ENCODE data around the gene STXBP5L.
"Not testable (repeated sequence)": the region's sequence is repeated elsewhere in the genome, so short reads cannot be mapped to it uniquely, and the experiment has no call there.

Gene STXBP5L

DNA sequence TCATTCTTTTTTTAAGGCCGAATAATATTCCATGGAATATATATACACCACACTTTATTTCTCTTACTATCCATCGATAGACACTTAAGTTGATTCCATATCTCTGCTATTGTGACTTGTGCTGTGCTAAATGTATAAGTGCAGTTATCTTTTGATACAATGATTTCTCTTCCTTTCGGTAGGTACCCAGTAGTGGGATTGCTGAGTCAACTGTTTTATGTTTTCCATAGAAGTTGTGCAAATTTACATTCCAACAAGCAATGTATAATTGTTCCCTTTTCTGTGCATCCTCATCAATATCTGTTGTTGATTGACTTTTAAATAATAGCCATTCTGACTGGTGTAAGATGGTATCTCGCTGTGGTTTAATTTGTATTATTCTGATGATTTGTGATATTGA lies 81.0 kb downstream of the STXBP5L start:
- no peak for DNase-seq (ENCODE audit: extremely low read depth in 1 of 2, low read depth in 1 of 2)

DNA sequence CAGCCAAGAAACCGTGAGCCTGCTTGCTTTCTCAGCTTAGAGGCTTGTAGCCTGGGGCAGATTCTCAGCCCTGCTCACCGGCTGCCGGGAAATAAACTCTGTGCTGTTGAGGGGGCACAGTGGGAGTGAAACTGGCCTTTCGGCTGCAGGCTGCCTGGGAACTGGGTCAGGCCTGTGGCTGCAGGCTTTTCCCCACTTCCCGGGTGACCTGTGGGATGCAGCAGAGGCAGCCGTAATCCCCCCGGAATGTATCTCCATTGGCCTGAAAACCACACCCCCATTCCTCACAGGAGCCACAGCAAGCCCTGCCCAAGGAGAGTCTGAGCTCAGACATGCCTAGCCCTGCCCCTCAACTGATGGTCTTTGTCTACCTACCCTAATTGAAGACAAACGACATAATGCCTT lies 110.9 kb downstream of the STXBP5L start:
- no peak for DNase-seq (ENCODE audit: extremely low read depth in 1 of 2, low read depth in 1 of 2)

DNA sequence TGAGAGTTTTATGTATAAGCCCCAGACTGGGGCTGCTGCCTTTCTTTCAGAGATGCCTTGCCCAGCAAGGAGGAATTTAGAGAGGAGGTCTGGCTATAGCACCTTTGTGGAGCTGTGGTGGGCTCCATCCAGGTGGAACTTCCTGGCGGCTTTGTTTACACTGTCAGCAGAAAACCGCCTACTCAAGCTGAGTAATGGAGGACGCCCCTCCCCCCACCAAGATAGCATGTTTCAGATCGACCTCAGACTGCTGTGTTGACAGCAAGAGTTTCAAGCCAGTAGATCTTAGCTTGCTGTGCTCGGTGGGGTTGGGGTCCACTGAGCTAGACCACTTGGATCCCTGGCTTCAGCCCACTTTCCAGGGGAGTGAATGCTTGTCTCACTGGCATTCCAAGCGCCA lies 155.6 kb downstream of the STXBP5L start:
- no peak for DNase-seq (ENCODE audit: extremely low read depth in 1 of 2, low read depth in 1 of 2)

DNA sequence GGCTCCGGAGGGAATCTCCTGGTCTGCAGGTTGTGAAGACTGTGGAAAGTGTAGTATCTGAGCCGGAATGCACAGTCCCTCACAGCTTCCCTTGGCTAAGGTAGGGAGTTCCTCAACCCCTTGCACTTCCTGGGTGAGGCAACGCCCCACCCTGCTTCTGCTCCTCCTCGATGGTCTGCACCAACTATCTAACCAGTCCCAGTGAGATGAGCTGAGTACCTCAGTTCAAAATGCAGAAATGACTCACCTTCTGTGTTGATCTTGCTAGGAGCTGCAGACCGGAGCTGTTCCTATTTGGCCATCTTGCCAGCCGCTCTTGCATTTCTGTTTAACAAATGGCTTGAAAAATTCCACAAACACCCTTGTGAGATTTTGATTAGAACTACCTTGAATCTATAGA lies 156.1 kb downstream of the STXBP5L start:
- no peak for DNase-seq (ENCODE audit: extremely low read depth in 1 of 2, low read depth in 1 of 2)

DNA sequence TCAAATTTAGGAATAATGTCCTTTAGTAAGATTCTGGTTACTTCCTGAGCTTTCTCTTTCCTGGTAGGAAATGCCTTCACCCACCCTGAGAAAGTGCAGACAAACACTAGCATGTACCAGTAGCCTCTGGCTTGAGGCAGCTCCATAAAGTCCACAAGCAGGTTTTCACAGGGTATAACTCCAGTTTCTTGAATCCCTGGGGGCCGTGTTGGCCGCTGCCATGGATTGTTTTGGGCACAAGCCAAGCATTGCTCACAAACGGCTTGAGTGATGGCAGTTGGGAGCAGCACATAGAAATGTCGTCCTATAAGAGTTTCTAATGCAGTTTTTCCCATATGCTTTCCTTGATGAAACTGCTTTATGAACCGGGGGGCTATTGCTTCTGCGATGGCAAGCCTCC lies 164.1 kb downstream of the STXBP5L start:
- no peak for DNase-seq (ENCODE audit: extremely low read depth in 1 of 2, low read depth in 1 of 2)

DNA sequence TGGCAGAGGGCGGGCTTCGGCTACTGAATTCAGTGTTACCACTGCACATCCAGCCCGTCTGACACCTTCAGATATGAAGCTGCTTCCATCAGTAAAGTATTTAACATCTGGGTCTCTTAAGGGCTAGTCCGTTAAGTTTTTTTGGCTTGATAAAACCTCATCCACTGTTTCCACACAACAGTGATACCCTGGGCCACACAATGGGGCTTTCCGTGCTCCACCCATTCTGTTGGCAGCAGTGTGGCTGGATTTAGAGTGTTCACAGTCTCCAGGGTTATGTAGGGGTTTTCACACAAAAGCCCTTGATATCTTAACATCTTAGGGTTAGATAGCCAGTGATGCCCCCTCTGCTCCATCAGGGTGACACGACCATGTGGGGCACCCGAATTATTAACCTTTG lies 165.0 kb downstream of the STXBP5L start:
- DNase-seq (ENCODE audit: extremely low read depth in 1 of 2, low read depth in 1 of 2) = no peak

DNA sequence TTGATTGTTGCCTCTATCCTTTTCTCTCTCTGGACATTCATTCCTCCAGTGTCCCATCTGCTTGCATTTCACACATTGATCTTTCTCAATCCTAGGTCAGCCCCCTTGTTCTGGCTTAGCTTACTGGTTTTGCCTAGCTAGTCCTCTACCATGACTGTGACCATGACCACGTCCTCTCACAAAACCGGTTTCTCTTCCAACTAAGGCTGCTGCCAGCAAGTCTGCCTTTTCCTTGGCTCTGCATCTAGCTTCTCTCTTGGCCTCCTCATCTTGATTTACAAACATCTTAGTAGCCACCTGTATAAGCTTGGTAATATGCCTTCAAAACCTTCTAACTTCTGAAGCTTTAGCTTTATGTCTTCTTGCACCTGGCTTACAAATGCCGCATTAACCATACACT lies 167.2 kb downstream of the STXBP5L start:
- no peak for DNase-seq (ENCODE audit: extremely low read depth in 1 of 2, low read depth in 1 of 2)

DNA sequence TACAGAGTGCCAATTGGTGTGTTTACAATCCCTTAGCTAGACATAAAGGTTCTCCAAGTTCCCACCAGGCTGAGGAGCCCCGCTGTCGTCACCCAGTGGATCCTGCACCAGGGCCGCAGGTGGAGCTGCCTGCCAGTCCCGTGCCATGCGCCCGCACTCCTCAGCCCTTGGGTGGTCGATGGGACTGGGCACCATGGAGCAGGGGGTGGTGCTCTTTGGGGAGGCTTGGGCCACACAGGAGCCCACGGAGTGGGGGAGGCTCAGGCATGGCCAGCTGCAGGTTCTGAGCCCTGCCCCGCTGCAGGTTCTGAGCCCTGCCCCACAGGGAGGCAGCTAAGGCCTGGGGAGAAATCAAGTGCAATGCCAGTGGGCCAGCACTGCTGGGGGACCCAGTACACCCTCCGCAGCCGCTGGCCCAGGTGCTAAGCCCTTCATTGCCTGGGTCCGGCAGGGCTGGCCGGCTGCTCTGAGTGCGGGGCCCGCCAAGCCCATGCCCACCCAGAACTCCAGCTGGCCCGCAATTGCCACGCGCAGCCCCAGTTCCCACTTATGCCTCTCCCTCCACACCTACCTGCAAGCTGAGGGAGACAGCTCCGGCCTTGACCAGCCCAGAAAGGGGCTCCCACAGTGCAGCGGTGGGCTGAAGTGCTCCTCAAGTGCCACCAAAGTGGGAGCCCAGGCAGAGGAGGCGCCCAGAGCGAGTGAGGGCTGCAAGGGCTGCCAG lies 170.5 kb downstream of the STXBP5L start:
- not testable (repeated sequence) for DNase-seq (ENCODE audit: extremely low read depth in 1 of 2, low read depth in 1 of 2)

DNA sequence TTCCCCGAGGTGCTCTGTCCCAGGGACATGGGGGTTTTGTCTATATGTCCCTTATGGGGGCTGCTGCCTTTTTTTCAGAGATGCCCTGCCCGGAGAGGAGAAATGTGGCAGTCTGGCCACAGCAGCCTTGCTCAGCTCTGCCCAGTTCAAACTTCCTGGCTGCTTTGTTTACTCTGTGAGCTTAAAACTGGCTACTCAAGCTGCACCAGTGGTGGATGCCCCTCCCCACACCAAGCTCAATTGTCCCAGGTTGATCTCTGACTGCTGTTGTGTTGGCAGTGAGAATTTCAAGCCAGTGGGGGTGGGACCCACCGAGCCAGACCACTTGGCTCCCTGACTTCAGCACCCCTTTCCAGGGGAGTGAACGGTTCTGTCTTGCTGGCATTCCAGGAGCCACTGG lies 188.9 kb downstream of the STXBP5L start:
- no peak for DNase-seq (ENCODE audit: extremely low read depth in 1 of 2, low read depth in 1 of 2)

DNA sequence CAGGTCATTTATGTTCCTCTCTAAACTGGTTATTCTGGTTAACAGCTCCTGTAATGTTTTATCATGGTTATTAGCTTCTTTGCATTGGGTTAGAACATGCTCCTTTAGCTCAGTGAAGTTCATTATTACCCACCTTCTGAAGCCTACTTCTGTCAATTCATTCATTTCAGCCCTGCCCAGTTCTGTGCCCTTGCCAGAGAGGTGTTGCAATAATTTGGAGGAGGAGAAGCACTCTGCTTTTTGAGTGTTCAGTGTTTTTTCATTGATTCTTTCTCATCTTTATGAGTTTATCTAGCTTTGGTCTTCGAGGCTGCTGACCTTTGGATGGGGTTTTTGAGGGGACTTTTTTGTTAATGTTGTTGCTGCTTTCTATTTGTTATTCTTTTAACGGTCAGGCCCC lies 203.1 kb downstream of the STXBP5L start:
- not testable (repeated sequence) for DNase-seq (ENCODE audit: extremely low read depth in 1 of 2, low read depth in 1 of 2)

DNA sequence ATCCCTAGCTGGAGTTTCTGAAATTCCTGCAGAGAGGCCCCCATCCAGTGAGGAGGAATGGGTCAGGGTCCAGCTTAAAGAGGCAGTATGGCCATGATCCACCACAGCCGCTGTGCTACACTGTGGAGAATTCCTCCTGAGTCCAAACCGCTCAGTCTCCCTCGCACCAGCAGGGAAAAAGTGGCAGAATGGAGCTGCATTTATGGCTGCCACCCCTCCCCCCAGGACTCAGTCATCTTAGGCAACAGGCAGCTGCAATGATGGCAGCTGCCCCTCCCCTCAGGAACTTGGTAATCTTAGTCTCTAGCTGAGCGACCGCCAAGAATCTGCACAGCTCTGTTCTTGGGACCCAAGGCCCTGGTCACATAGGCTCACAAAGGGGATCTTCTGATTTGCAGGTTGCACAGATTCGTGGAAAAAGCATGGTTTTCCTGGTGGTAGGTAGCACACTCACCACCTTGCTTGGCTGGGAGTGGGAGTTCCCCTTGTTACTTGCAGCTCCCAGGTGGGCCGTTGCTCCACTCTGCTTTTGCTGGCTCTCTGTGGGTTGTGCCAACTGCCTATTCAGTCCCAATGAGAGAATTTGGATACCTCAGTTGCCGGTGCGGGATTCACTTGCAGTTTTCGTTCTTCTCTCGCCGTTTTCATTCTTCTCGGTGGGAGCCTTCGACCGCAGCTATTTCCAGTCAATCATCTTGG lies 204.1 kb downstream of the STXBP5L start:
- no peak for DNase-seq (ENCODE audit: extremely low read depth in 1 of 2, low read depth in 1 of 2)

DNA sequence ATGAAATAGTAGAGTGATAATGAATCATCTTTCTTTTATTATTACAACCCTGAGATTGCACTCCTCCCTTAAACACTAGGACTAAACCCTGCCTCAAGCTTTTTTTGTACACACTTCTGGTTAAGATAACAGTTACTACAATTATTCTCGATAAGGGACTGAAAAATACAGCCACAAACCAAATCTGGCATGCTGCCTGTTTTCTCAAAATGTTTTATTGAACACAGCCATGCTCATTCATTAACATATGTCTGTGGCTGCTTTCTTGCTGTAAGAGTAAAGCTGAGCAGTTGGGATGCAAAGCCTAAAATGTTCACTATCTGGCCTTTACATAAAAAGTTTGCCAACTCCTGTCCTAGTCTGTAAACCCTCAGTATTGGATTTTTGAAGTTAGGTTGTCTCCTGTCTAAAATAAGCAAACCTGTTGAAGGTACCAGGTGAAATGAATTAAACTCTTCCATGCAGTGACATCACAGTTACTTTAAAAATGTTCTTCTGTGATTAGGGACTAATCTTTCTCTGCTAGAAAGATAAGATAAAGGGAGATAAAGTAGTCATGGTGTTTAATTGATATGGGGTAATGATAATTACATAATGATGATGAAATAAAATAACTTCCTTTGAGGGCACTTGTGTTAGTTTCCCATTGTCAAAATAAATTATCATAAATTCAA lies 218.2 kb downstream of the STXBP5L start:
- no peak for DNase-seq (ENCODE audit: extremely low read depth in 1 of 2, low read depth in 1 of 2)

DNA sequence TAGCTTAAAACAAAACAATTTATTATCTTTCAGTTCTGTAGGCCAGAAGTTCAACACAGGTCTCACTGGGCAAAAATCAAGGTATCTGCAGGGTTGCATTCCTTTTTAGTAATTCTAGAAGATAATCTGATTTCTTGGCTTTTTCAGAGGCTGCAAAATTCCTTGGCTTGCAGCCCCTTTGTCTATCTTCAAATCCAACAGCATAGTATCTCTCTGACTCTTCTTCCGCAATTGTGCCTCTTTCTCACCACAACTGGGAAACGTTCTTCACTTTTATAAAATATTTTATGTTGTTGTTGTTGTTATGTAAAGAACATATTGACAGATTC lies 218.7 kb downstream of the STXBP5L start:
- DNase-seq (ENCODE audit: extremely low read depth in 1 of 2, low read depth in 1 of 2) = no peak

DNA sequence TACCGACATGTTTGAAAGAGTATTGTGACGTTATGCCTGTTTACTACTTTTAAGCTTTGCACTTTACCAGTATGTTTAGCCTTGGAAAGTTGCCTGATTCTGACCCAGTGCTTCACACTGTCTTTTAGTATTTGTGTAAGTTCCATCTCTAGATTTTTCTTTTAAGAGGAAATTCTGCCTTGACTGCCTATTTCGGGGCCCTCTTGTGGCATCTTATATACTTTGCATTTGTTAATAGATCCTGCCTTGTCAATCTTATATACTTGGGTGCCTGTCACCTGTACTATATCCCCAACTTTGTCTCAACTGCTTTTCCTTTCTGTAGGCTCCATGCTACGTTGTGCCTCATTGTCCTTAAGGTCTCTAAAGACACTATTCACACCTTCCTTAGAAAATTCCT lies 244.6 kb downstream of the STXBP5L start:
- DNase-seq (ENCODE audit: extremely low read depth in 1 of 2, low read depth in 1 of 2) = no peak

DNA sequence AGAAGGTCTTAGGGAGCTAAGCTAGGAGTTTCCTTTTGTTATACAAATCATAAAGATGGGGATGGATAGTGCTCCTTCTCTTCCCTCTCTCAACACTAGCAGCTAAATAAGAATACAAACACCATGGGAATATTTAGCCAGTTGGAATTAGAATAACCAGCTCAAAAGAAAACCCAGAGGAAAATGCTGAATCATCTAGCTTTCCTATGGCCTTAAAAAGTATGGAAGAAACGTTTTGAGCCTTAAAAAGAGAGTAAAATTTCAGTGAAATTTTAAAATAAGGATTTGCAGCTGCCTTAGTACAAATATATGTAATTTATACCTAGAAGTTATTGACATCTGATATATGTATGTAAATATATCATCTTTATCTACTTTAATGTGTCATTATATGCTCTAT lies 245.8 kb downstream of the STXBP5L start:
- DNase-seq (ENCODE audit: extremely low read depth in 1 of 2, low read depth in 1 of 2) = no peak

DNA sequence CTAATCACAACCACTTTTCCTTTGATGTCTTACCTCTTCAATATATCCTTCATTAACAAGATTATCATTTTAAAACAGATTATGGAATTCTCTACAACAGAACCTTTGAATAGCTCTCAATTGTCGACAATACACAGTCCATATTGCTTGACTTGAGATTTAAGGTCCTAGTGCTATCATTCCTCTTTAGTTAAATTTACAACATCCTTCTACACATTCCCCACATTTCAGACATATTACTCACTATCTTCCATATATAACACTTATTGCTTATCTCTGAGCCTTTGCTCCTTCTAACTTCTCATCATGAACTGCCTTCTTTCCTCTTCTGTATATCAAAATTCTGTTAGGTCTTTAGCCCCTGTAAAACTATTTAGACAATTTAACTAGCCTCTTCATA lies 247.0 kb downstream of the STXBP5L start:
- DNase-seq (ENCODE audit: extremely low read depth in 1 of 2, low read depth in 1 of 2) = no peak

DNA sequence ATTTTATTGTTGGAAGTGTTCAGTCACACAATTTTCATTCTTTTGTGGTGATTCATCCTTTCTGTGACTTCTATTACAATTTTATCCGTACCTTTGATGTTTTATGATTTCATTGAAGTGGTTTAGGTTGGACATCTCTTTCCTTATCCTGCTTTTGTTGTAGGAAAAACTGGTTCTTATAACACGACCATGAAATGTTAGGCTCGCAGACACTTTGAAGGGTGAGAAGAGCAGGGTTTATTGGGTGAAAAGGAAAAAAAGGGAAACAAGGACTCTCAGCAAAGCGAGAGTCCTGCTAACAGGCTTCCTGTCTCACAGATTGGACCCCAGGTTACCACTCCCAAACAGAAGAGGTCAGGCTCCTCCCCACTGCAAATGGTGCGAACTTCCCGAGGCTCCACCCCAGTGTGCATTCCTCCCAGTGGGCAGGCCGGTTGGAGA lies 257.4 kb downstream of the STXBP5L start:
- no peak for DNase-seq (ENCODE audit: extremely low read depth in 1 of 2, low read depth in 1 of 2)

DNA sequence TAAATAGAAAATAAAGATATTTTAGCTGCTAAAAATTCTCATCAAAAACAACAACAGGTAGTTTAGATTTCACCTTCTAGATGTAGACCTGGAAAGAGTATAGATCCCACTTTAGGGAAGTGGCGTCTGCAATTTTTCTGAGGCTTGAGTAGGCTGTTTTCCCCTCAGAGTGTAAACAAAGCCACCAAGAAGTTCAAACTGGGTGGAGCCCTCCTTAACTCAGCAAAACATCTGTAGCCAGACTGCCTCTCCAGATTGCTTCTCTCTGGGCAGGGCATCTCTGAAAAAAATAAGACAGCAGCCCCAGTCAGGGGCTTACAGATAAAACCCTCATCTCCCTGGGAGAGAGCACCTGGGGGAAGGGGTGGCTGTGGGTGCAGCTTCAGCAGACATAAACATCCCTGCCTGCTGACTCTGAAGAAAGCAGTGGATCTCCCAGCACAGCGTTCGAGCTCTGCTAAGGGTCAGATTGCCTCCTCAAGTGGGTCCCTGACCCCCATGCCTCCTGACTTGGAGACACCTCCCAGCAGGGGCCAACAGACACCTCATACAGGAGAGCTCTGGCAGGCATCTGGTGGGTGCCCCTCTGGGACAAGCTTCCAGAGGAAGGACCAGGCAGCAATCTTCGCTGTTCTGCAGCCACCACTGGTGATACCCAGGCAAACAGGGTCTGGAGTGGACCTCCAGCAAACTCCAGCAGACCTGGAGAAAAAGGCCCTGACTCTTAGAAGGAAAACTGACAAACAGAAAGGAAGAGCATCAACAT lies 259.6 kb downstream of the STXBP5L start:
- no peak for DNase-seq (ENCODE audit: extremely low read depth in 1 of 2, low read depth in 1 of 2)

DNA sequence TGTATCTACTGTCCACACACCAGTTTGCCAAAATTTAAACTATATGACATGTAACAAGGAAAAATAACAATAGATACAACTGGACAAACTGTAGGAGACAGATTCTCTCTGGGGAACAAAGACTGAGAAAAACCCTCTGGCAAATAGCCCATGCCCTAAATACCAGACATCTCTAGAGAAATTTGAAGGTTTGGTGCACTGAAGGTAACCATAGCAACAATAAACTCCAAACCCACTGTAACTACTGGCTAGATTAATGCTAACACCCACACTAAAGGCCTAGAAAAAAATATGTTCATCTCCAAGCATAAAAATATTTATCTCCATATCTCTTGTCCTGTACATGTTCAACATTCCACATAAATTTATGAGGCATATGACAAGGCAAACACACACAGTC lies 267.1 kb downstream of the STXBP5L start:
- DNase-seq (ENCODE audit: extremely low read depth in 1 of 2, low read depth in 1 of 2) = no peak

DNA sequence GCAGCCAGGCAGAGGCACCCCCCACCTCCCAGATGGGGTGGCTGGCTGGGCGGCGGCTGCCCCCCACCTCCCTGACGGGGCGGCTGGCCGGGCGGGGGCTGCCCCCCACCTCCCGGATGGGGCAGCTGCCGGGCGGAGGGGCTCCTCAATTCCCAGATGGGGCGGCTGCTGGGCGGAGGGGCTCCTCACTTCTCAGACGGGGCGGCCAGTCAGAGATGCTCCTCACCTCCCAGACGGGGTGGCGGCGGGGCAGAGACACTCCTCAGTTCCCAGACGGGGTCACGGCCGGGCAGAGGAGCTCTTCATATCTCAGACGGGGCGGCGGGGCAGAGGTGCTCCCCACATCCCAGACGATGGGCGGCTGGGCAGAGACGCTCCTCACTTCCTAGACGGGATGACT lies 282.6 kb downstream of the STXBP5L start:
- DNase-seq (ENCODE audit: extremely low read depth in 1 of 2, low read depth in 1 of 2) = not testable (repeated sequence)

DNA sequence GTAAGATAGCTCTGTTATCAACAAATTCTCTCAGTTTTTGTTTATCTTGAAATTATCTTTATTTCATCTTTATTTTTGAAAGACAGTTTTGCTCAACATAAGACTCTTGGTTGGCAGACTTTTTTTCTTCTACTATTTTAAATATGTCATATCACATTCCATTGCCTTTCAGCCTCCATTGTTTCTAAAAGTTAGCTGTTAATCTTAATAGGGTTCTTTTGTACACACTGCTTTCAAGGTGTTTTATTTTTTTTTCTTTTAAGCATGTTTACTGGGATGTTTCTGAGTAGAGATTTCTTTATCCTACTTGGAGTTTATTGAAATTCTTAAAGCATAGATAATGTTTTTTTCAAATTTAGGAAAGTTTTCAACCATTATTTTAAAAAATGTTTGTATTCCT lies 294.6 kb downstream of the STXBP5L start:
- no peak for DNase-seq (ENCODE audit: extremely low read depth in 1 of 2, low read depth in 1 of 2)
